HepG2 (cell line): ENCODE measurements around the gene YEATS2. TPM values are rescaled to one million over a fixed set of nuclear protein-coding genes. Genes with fewer than 3 reads are reported as not detected.

Source experiments
- ATF7 ChIP-seq, 2 experiments: fragments of 450-650 bp in 1 of 2; sonication (generic) in 1 of 2; formaldehyde crosslinking in 1 of 2; IDR thresholded peaks; 2 replicates each; pipeline versions ENCODE4 v1.4.0 to v1.6.1; 2016 to 2020; ENCODE audit warnings: antibody characterized with exemption in 1 of 2, mild to moderate bottlenecking in 1 of 2, missing genetic modification reagents in 1 of 2
- ETV6 ChIP-seq: sonication (generic); formaldehyde crosslinking; conservative IDR thresholded peaks from 2 replicates; pipeline ENCODE4 v1.4.0; 2020; ENCODE audit warnings: missing genetic modification reagents
- HOXD1 ChIP-seq: sonication (generic); formaldehyde crosslinking; IDR thresholded peaks from 2 replicates; pipeline ENCODE4 v1.5.0; 2020; ENCODE audit warnings: missing genetic modification reagents
- MED1 ChIP-seq: sonication (generic); formaldehyde crosslinking; IDR thresholded peaks from 2 replicates; pipeline ENCODE4 v1.4.0; 2020; ENCODE audit warnings: missing genetic modification reagents
- MTA1 ChIP-seq: sonication (generic); formaldehyde crosslinking; IDR thresholded peaks from 2 replicates; pipeline ENCODE4 v1.4.0; 2020; ENCODE audit warnings: missing genetic modification reagents, mild to moderate bottlenecking, borderline replicate concordance
- TFE3 ChIP-seq: IDR thresholded peaks from 2 replicates; pipeline ENCODE4 v1.6.1; 2016
- ZBTB40 ChIP-seq, 2 experiments: fragments of 450-650 bp in 1 of 2; sonication (generic) in 1 of 2; formaldehyde crosslinking in 1 of 2; IDR thresholded peaks; 2 replicates each; pipeline versions ENCODE4 v1.6.1 to v1.8.0; 2016 to 2022; ENCODE audit warnings: antibody characterized with exemption in 1 of 2, mild to moderate bottlenecking in 1 of 2, missing genetic modification reagents in 1 of 2
- ZFAT ChIP-seq: sonication (generic); formaldehyde crosslinking; conservative IDR thresholded peaks from 2 replicates; pipeline ENCODE4 v1.8.1; 2023; ENCODE audit warnings: missing genetic modification reagents, inconsistent platforms
- ZNF7 ChIP-seq: IDR thresholded peaks from 2 replicates; pipeline ENCODE4 v1.6.1; 2016; ENCODE audit warnings: missing biosample characterization, missing genetic modification reagents
- polyA plus RNA-seq, 8 experiments: library from polyadenylated mRNA; depleted of rRNA in 3 of 8; stranded (reverse) in 7 of 8; unstranded in 1 of 8; fragments of >200 nt; fragmentation: Illumina TruSeq in 4 of 8; extraction: Trizol in 4 of 8; gene quantifications; 2 replicates each; pipeline versions ENCODE4 v1.2.1 to v1.2.3, GENCODE V29; 2011 to 2016; ENCODE audit warnings: low read depth in 4 of 8, missing spikeins in 1 of 8, mixed read lengths in 1 of 8; ENCODE audit not compliant: insufficient read depth in 1 of 8
- total RNA-seq, 5 experiments: library from RNA; depleted of rRNA; stranded (reverse); fragments of >200 nt; fragmentation: Illumina TruSeq; extraction: Trizol; gene quantifications; 2 replicates each; pipeline ENCODE4 v1.2.3, GENCODE V29; 2016; ENCODE audit warnings: low read depth in 1 of 5
- TF ChIP-seq, protein P1 (sequence below): sonication (generic); formaldehyde crosslinking; IDR thresholded peaks from 2 replicates; pipeline ENCODE4 v1.4.0; 2020; ENCODE audit warnings: missing genetic modification reagents
- TF ChIP-seq, protein P2 (sequence below): sonication (generic); IDR thresholded peaks from 2 replicates; pipeline ENCODE4 v1.6.1; 2016; ENCODE audit warnings: low read depth, borderline replicate concordance
- TF ChIP-seq, protein P3 (sequence below): sonication (generic); formaldehyde crosslinking; IDR thresholded peaks from 2 replicates; pipeline ENCODE4 v1.5.0; 2020; ENCODE audit warnings: mild to moderate bottlenecking, missing genetic modification reagents

The YEATS2 gene
- total and polyA plus RNA-seq, 2 of the 13 experiments (the other 11 are each of a cell fraction or from before 2014, with no cell fraction given) = 18.6 to 33.7 TPM

DNA sequence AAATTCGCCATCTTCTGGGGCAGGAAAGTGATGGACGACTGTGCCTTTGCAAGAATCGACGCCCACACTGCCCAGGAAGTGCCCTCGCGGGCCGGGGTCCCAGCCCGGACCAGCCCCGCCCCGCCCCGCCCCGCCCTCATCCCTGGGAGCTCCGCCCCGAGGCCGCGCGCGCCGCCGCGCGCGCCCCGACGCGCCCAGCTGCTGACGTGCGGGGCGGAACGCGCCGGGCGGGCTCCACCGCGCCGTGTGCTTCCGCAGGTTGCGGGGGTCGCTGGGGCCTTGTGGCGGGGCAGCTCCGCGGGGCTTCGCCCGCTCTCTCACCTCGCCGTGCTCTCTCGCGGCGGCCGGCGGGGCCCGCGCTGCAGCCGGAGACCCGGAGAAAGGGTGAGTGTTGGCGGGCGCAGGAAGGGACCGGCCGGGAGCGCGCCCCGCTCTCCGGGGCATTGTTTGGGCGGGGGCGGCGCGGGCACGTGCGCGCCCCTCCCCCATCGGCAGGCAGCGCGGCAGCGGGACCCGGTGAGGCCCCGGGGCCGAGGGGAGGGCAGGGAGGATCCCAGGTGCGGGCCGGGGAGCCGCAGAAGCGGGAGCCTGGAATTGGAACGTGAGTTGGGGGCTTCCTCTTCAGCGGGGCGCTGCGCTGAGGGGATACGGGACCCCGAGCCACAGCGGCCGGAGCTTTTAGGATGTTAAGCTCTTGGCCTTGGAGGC, at the start of gene YEATS2 (continued):
- TF ChIP-seq ZBTB40 (IDR thresholded peaks at IDR 0.05) (no peak), ZBTB40 (CRISPR knock-in tag; IDR thresholded peaks at IDR 0.05) (0 out of 2 replicates have a peak, but pooled peaks have one; percentile 16), ETV6 (CRISPR knock-in tag) (no peak), TFE3 (CRISPR knock-in tag) (0 out of 2 replicates have a peak, but pooled peaks have one; percentile 7), ATF7 (IDR thresholded peaks at IDR 0.05) (no peak), ATF7 (CRISPR knock-in tag; IDR thresholded peaks at IDR 0.05) (0 out of 2 replicates have a peak, but pooled peaks have one; percentile 23), MED1 (peak; percentile 42; the same call in 1 of the 2 replicates), HOXD1 (CRISPR knock-in tag) (no peak), MTA1 (CRISPR knock-in tag) (no peak), ZFAT (CRISPR knock-in tag) (no peak), ZNF7 (no peak)
- TF ChIP-seq, protein P1, sequence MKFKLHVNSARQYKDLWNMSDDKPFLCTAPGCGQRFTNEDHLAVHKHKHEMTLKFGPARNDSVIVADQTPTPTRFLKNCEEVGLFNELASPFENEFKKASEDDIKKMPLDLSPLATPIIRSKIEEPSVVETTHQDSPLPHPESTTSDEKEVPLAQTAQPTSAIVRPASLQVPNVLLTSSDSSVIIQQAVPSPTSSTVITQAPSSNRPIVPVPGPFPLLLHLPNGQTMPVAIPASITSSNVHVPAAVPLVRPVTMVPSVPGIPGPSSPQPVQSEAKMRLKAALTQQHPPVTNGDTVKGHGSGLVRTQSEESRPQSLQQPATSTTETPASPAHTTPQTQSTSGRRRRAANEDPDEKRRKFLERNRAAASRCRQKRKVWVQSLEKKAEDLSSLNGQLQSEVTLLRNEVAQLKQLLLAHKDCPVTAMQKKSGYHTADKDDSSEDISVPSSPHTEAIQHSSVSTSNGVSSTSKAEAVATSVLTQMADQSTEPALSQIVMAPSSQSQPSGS (CRISPR knock-in tag) = no peak
- TF ChIP-seq, protein P2, sequence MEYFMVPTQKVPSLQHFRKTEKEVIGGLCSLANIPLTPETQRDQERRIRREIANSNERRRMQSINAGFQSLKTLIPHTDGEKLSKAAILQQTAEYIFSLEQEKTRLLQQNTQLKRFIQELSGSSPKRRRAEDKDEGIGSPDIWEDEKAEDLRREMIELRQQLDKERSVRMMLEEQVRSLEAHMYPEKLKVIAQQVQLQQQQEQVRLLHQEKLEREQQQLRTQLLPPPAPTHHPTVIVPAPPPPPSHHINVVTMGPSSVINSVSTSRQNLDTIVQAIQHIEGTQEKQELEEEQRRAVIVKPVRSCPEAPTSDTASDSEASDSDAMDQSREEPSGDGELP = no peak; the same call in 1 of the 2 replicates
- TF ChIP-seq, protein P3, sequence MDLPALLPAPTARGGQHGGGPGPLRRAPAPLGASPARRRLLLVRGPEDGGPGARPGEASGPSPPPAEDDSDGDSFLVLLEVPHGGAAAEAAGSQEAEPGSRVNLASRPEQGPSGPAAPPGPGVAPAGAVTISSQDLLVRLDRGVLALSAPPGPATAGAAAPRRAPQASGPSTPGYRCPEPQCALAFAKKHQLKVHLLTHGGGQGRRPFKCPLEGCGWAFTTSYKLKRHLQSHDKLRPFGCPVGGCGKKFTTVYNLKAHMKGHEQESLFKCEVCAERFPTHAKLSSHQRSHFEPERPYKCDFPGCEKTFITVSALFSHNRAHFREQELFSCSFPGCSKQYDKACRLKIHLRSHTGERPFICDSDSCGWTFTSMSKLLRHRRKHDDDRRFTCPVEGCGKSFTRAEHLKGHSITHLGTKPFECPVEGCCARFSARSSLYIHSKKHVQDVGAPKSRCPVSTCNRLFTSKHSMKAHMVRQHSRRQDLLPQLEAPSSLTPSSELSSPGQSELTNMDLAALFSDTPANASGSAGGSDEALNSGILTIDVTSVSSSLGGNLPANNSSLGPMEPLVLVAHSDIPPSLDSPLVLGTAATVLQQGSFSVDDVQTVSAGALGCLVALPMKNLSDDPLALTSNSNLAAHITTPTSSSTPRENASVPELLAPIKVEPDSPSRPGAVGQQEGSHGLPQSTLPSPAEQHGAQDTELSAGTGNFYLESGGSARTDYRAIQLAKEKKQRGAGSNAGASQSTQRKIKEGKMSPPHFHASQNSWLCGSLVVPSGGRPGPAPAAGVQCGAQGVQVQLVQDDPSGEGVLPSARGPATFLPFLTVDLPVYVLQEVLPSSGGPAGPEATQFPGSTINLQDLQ (CRISPR knock-in tag) = peak; percentile 46; the same call in 1 of the 2 replicates
